ENCODE results near the gene MVK. TPM values are rescaled to one million over a fixed set of nuclear protein-coding genes. Genes with fewer than 3 reads are reported as not detected.

MVK gene
- total and polyA plus RNA-seq, 3 donors from 2014 or later, result 49.8 to 63.6 (median 63.1) TPM

GRCh38 chr12:109615556-109616229 lies 42.1 kb downstream of the MVK start:
- no peaks in the 10 kb centered on the region for H3K27me3 ChIP-seq

DNA sequence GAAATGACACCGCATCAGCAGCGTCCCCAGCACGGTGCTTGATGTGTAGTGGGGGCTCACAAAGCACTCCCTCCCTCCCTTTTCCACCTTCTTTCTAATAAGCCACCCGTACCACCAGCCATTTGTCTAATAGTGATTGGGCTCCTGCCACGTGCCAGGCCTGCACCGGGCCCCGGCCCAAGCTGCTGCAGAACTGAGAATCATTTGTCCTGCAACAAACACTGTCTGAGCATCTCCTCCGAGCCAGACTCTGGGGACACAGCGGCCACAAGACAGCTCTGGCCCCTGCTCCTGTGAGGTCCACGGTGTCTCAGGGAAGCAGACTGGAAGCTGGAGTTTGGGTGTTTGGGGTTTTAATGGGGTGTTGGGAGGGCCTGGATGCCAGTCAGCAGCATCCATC lies 43.9 kb downstream of the MVK start:
- WGBS, 2 donors, result 77 to 83% methylated on average over 3 to 10 of the region's 10 CpGs
- DNase-seq, result no peak
- Histone ChIP-seq H3K27me3 (no peaks in the 10 kb centered on the region), H3K4me3 (no peak overlapping the region), H3K9me3 (no peaks in the 10 kb centered on the region), H3K27ac (no peak overlapping the region), H3K36me3 (ENCODE audit: low read depth, missing control alignments) (no peaks in the 10 kb centered on the region), H3K4me1 (no peaks in the 10 kb centered on the region)
- intact Hi-C loops (cut with DNase I; ENCODE audit: low total_unique reads), result no loop called here
- TF ChIP-seq CTCF (IDR thresholded peaks at IDR 0.05) (no peak), POLR2A (IDR thresholded peaks at IDR 0.05) (no peak)

More at GRCh38 chr12:109615556-109616229, 42.1 kb downstream of the MVK start:
- intact Hi-C loops (cut with DNase I; ENCODE audit: low total_unique reads), result no loop called here
- H3K9me3 ChIP-seq, result no peaks in the 10 kb centered on the region
- no peak overlapping the region for H3K4me3 ChIP-seq
- no peak for DNase-seq
- H3K4me1 ChIP-seq, result no peaks in the 10 kb centered on the region
- no peak overlapping the region for H3K27ac ChIP-seq
- TF ChIP-seq CTCF (IDR thresholded peaks at IDR 0.05) (no peak), POLR2A (IDR thresholded peaks at IDR 0.05) (no peak)
- 49 to 51% methylated on average over 14 of the region's 14 CpGs for WGBS, 2 donors
- no peaks in the 10 kb centered on the region for H3K36me3 ChIP-seq (ENCODE audit: low read depth, missing control alignments)

- intact Hi-C loops (cut with DNase I; ENCODE audit: low total_unique reads), result no loop called here
Measured at GRCh38 chr12:109618082-109618481, 44.5 kb downstream of the MVK start.

GRCh38 chr12:109619002-109619604 lies 45.5 kb downstream of the MVK start:
- no peaks in the 10 kb centered on the region for H3K9me3 ChIP-seq
- TF ChIP-seq POLR2A (IDR thresholded peaks at IDR 0.05) (no peak), CTCF (IDR thresholded peaks at IDR 0.05) (no peak)
- intact Hi-C loops (cut with DNase I; ENCODE audit: low total_unique reads), result no loop called here

More at GRCh38 chr12:109618082-109618481, 44.5 kb downstream of the MVK start:
- no peaks in the 10 kb centered on the region for H3K4me1 ChIP-seq
- no peak for DNase-seq
- H3K27me3 ChIP-seq, result no peaks in the 10 kb centered on the region
- WGBS, 2 donors, result 94 to 95% methylated on average over 5 of the region's 5 CpGs
- H3K9me3 ChIP-seq, result no peaks in the 10 kb centered on the region
- H3K36me3 ChIP-seq (ENCODE audit: low read depth, missing control alignments), result no peaks in the 10 kb centered on the region
- H3K4me3 ChIP-seq, result no peak overlapping the region
- TF ChIP-seq CTCF (IDR thresholded peaks at IDR 0.05) (no peak), POLR2A (IDR thresholded peaks at IDR 0.05) (no peak)
- no peak overlapping the region for H3K27ac ChIP-seq

More at GRCh38 chr12:109619002-109619604, 45.5 kb downstream of the MVK start:
- Histone ChIP-seq H3K27me3 (no peaks in the 10 kb centered on the region), H3K4me3 (no peak overlapping the region), H3K4me1 (no peaks in the 10 kb centered on the region), H3K27ac (no peak overlapping the region), H3K36me3 (ENCODE audit: low read depth, missing control alignments) (no peaks in the 10 kb centered on the region)
- no peak for DNase-seq
- WGBS, 2 donors, result 92 to 93% methylated on average over 8 of the region's 8 CpGs
